RWPE2 (cell line): ENCODE results near the gene OR52E2.

Experiments
- ATAC-seq: fragments of 200-7000 bp; cut with Tn5 transposase; 3 replicates; pipeline ENCODE4 v1.9.1; 2021; ENCODE audit warnings: low read depth
- DNase-seq: peaks from one replicate; pipeline ENCODE4 v3.0.0-alpha.2; 2020; ENCODE audit warnings: low spot score
- H3K27ac ChIP-seq: fragments of 450-650 bp; 2 replicates; pipeline ENCODE4 v1.5.1; 2017; ENCODE audit warnings: mild to moderate bottlenecking; ENCODE audit not compliant: poor library complexity, severe bottlenecking
- H3K27me3 ChIP-seq: fragments of 250-450 bp; sonication (Bioruptor Pico); 2 replicates; pipeline ENCODE4 v1.5.1; 2021; ENCODE audit warnings: mild to moderate bottlenecking, moderate library complexity; ENCODE audit not compliant: insufficient read depth, poor library complexity, severe bottlenecking
- H3K36me3 ChIP-seq: fragments of 250-450 bp; sonication (Bioruptor Pico); 2 replicates; pipeline ENCODE4 v1.5.1; 2020; ENCODE audit warnings: low read depth, mild to moderate bottlenecking, moderate library complexity
- H3K4me1 ChIP-seq: fragments of 250-450 bp; sonication (Bioruptor Pico); 2 replicates; pipeline ENCODE4 v1.5.1; 2021; ENCODE audit warnings: mild to moderate bottlenecking, moderate library complexity; ENCODE audit not compliant: insufficient read depth, poor library complexity, severe bottlenecking
- H3K4me3 ChIP-seq: fragments of 250-450 bp; sonication (Bioruptor Pico); 2 replicates; pipeline ENCODE4 v1.5.1; 2021; ENCODE audit warnings: mild to moderate bottlenecking, moderate library complexity; ENCODE audit not compliant: severe bottlenecking
- H3K9me3 ChIP-seq: fragments of 250-450 bp; sonication (Bioruptor Pico); 2 replicates; pipeline ENCODE4 v1.5.1; 2021; ENCODE audit warnings: mild to moderate bottlenecking, moderate library complexity; ENCODE audit not compliant: severe bottlenecking
- TF ChIP-seq, protein P1 (sequence below): fragments of 450-650 bp; IDR thresholded peaks from one replicate; pipeline ENCODE4 v1.5.1; 2017; ENCODE audit warnings: mild to moderate bottlenecking, moderate library complexity; ENCODE audit not compliant: poor library complexity, severe bottlenecking

Gene OR52E2

DNA sequence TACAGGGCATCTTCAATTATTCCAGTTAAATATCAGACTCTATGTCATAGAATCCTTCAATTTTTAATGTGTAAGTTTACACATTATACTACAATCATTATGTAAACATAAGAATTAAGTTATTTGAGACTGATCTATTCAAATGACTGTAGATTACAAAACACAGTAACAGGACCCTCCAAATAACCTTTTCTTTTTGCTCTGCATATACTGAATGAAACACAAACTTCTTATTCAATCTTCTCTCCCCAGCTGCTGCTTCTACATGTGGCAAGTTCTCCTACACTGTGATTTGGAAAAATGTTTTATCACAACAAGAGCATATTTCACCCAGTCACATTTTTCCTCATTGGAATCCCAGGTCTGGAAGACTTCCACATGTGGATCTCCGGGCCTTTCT, 13.2 kb downstream of the OR52E2 start, which contains the start of gene OR52J3:
Gene OR52J3, plus strand, starts transcription at position 301 of the 400 bp plus-strand sequence. Its CDS starts 0 bp downstream, at position 301.
- H3K9me3 ChIP-seq: no peaks in the 10 kb centered on the region
- no peak for ATAC-seq
- TF ChIP-seq, protein P1, sequence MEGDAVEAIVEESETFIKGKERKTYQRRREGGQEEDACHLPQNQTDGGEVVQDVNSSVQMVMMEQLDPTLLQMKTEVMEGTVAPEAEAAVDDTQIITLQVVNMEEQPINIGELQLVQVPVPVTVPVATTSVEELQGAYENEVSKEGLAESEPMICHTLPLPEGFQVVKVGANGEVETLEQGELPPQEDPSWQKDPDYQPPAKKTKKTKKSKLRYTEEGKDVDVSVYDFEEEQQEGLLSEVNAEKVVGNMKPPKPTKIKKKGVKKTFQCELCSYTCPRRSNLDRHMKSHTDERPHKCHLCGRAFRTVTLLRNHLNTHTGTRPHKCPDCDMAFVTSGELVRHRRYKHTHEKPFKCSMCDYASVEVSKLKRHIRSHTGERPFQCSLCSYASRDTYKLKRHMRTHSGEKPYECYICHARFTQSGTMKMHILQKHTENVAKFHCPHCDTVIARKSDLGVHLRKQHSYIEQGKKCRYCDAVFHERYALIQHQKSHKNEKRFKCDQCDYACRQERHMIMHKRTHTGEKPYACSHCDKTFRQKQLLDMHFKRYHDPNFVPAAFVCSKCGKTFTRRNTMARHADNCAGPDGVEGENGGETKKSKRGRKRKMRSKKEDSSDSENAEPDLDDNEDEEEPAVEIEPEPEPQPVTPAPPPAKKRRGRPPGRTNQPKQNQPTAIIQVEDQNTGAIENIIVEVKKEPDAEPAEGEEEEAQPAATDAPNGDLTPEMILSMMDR: no peak
- no peak within 1 kb of the TSS for H3K27ac ChIP-seq
- H3K4me1 ChIP-seq: no peaks in the 10 kb centered on the region
- H3K4me3 ChIP-seq: no peak within 1 kb of the TSS
- no peaks in the 10 kb centered on the region for H3K36me3 ChIP-seq
- no peaks in the 10 kb centered on the region for H3K27me3 ChIP-seq
- DNase-seq: no peak

- TF ChIP-seq, protein P1: no peak
- H3K4me1 ChIP-seq: no peaks in the 10 kb centered on the region
- no peaks in the 10 kb centered on the region for H3K27me3 ChIP-seq
- DNase-seq: no peak
- H3K9me3 ChIP-seq: no peaks in the 10 kb centered on the region
- no peak overlapping the region for H3K27ac ChIP-seq
- peak; percentile 79; the same call in 2 of the 3 replicates for ATAC-seq
- H3K36me3 ChIP-seq: no peaks in the 10 kb centered on the region
- no peak overlapping the region for H3K4me3 ChIP-seq
Observed at GRCh38 chr11:5043380-5043779, 16.0 kb downstream of the OR52E2 start.

DNA sequence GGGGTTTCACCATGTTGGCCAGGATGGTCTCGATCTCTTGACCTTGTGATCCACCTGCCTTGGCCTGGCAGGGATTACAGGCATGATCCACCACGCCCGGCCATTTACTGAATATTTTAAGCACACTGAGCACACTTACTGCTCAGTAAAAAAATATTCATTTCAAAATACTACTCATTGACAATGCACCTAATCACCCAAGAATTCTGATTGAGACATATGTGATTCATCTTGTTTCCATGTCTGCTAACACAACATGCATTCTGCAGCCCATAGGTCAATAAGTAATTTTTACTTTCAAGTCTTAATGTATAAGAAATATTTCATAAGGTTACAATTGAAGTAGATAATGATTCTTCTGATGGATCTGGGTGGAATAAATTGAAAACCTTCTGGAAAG, 17.3 kb downstream of the OR52E2 start:
- Histone ChIP-seq H3K27me3 (no peaks in the 10 kb centered on the region), H3K27ac (no peak overlapping the region), H3K9me3 (no peaks in the 10 kb centered on the region), H3K4me3 (no peak overlapping the region), H3K36me3 (no peaks in the 10 kb centered on the region), H3K4me1 (no peaks in the 10 kb centered on the region)
- TF ChIP-seq, protein P1: no peak
- DNase-seq (no peak), ATAC-seq (peak; percentile 57)

DNA sequence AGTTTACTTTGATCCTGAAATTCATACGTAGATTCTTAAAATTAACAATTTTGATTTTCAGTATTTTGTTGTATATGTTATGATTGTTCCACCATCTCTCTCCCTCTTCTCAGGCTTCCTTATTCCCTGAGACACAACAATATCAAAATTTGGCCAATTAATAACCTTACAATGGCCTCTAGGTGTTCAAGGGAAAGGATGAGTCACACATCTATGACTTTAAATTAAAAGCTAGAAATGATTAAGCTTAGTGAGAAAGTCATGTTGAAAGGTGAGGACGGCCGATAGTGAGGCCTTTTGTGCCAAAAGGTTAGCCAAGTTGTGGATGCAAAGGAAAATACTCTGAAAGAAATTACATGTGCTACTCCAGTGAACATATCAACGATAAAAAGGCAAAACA, 18.6 kb downstream of the OR52E2 start:
- no peaks in the 10 kb centered on the region for H3K36me3 ChIP-seq
- TF ChIP-seq, protein P1: no peak
- no peak overlapping the region for H3K27ac ChIP-seq
- H3K4me3 ChIP-seq: no peak overlapping the region
- H3K9me3 ChIP-seq: no peaks in the 10 kb centered on the region
- H3K4me1 ChIP-seq: no peaks in the 10 kb centered on the region
- no peak for DNase-seq
- no peaks in the 10 kb centered on the region for H3K27me3 ChIP-seq
- no peak for ATAC-seq

DNA sequence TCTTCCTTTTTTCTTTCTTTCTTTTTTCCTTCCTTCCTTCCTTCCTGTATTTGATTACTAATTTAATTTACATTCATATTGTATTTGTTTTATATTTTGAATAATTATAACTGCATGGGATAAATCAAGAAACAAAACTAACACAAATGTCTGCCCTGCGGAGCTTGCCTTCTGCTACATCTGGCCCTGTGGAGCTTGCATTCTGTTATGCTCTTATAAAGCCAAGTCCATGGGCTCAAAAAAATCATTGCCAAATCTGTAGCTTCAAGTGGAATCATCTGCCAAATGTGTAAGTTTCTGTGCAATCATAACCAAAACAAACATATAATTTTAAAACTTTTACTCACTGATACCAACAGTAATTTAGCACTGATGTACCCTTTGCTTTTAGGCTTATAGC, 21.1 kb downstream of the OR52E2 start:
- Histone ChIP-seq H3K4me3 (no peak overlapping the region), H3K27me3 (no peaks in the 10 kb centered on the region), H3K4me1 (no peaks in the 10 kb centered on the region), H3K9me3 (no peaks in the 10 kb centered on the region), H3K36me3 (no peaks in the 10 kb centered on the region), H3K27ac (no peak overlapping the region)
- ATAC-seq: no peak
- TF ChIP-seq, protein P1: no peak
- no peak for DNase-seq
